GM19099 (cell line): ENCODE measurements around the gene LST1.

ENCODE experiments used
- POLR2A ChIP-seq: IDR thresholded peaks from 3 replicates; pipeline ENCODE4 v1.6.1; 2011; ENCODE audit warnings: low read depth; ENCODE audit not compliant: insufficient read length; ENCODE audit errors: extremely low read depth

The LST1 gene

GRCh38 chr6:31557443-31558317 is 28.4 kb upstream of the LST1 start:
- TF ChIP-seq POLR2A, result no peak

GRCh38 chr6:31558318-31558625 is 27.8 kb upstream of the LST1 start:
- no peak for TF ChIP-seq POLR2A

- peak; percentile 58 for TF ChIP-seq POLR2A
These were observed 27.2 kb upstream of the LST1 start for GRCh38 chr6:31558631-31559500.

- no peak for TF ChIP-seq POLR2A
These were observed 26.5 kb upstream of the LST1 start for GRCh38 chr6:31559606-31559957.

GRCh38 chr6:31559958-31560696 is 25.9 kb upstream of the LST1 start:
- TF ChIP-seq POLR2A, result peak; percentile 52

- no peak for TF ChIP-seq POLR2A
These were observed 25.4 kb upstream of the LST1 start for GRCh38 chr6:31560697-31561058.

- TF ChIP-seq POLR2A, result no peak
These were observed 18.3 kb upstream of the LST1 start for GRCh38 chr6:31567531-31568370.

- TF ChIP-seq POLR2A, result peak; percentile 51
These were observed 17.5 kb upstream of the LST1 start for GRCh38 chr6:31568537-31568961.

GRCh38 chr6:31569861-31570536 is 16.1 kb upstream of the LST1 start:
- TF ChIP-seq POLR2A, result no peak

GRCh38 chr6:31572041-31572911 is 13.8 kb upstream of the LST1 start, which contains the start of gene LTA:
LTA (plus strand) TSS chr6:31572289; CDS start chr6:31572743, 454 bp downstream.
- TF ChIP-seq POLR2A, result peak; percentile 94

- TF ChIP-seq POLR2A, result no peak
These were observed 12.6 kb upstream of the LST1 start for GRCh38 chr6:31573239-31574105.
